HG03442 (cell line): ENCODE measurements around the gene NTNG2.

ENCODE experiments used
- ATAC-seq: cut with Tn5 transposase; IDR thresholded peaks from one replicate; pipeline ENCODE4 v1.9.1; 2021; ENCODE audit warnings: mild to moderate bottlenecking, moderate library complexity; ENCODE audit not compliant: unreplicated experiment

Gene NTNG2

GRCh38 chr9:132169672-132170392 lies 8.0 kb downstream of the NTNG2 start:
- ATAC-seq: no peak

GRCh38 chr9:132171702-132172101 lies 9.8 kb downstream of the NTNG2 start:
- ATAC-seq: no peak

GRCh38 chr9:132172185-132172584 lies 10.3 kb downstream of the NTNG2 start:
- ATAC-seq: no peak

- no peak for ATAC-seq
These were observed 13.6 kb downstream of the NTNG2 start for GRCh38 chr9:132175431-132175830.

- no peak for ATAC-seq
These were observed 14.5 kb downstream of the NTNG2 start for GRCh38 chr9:132176338-132176737.

DNA sequence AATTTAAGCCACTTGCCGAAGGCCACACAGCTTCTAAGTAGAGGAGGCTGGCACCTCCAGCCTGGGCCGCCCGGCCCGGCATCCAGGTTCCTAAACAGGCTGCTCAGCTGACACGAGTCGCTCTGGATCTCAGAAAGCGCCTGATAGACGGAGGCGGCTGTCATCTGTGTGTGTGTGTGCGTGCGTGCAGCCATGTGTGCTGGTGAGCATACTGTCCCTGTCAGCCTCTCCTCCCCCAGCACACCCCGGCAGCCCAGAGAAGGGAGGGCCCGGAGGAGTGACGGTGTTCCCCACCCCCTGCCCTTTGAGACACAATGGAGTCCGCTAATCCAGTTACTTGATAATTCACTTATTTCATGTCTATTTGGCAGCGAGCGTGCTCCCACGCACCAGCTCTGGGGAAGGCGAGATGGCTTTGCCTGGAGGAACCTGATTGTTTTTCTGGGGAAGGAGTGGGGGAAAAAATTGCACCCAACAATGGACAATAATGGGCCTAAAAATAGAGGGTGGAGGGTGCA lies 20.0 kb downstream of the NTNG2 start:
- no peak for ATAC-seq

- no peak for ATAC-seq
These were observed 20.6 kb downstream of the NTNG2 start for GRCh38 chr9:132182314-132183091.

GRCh38 chr9:132183134-132183533 lies 21.3 kb downstream of the NTNG2 start:
- no peak for ATAC-seq

DNA sequence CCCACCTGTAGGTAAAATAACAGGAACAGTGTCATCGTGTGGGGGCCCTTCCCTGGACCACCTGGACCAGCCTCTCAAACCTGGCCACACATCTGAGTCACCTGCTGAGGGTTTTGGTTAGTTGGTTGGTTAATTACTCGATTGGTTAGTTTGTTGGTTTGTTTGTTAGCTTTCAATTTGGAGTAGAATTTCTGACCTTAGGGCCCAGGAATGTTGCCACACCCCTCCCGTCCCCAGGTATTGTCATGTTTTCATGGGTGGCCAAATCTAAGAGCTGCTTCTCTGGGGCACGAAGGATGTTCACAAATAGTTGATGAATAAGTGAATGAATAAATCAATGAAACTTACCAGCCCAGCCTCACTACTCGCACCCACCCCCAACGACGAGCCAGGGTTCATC lies 21.9 kb downstream of the NTNG2 start:
- no peak for ATAC-seq

- no peak for ATAC-seq
These were observed 22.3 kb downstream of the NTNG2 start for GRCh38 chr9:132184124-132184523.

DNA sequence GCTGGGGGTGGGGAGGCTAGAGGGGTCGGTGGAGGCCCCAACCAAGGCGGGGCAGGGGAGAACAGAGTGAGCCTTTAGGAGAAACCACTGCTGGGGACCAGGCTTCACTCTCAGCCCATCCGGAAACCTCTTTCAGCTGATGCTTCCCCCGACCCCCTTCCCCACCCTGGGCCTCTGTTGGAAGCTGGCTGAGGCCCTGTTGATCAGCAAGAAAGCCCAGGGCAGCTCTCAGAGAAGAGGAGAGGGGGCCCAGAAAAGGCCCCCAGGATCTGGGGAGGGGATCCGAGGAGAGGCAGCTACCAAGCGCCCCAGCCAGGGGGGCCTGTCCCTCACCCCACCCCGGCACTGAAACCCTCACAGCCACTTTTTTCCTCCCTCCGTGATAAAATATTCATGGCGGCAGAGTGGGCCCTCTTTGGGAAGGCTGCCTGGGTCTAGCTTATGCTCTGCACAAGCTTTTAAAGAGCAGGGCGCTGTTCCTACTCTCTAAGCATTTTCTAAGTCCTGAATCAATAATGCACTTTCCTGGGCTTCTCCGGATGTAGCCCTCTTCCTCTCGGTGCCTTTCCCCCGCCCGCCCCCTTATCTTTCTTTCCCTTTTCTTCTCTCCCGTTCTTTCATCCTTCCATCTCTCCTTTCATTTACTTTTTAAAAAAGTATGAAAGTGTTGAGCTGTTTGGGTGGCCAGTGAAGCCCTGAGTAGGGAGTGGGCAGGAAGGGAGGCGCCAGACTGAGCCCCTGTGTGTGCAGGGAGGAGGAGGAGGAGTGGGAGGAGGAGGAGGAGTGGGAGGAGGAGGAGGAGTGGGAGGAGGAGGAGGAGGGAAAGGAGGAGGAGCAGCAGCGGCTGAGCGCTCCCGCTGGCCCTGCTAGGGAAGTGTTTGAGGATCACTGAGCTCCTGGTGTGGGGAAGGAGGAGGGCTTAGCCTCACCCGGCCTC lies 23.5 kb downstream of the NTNG2 start:
- ATAC-seq: no peak

DNA sequence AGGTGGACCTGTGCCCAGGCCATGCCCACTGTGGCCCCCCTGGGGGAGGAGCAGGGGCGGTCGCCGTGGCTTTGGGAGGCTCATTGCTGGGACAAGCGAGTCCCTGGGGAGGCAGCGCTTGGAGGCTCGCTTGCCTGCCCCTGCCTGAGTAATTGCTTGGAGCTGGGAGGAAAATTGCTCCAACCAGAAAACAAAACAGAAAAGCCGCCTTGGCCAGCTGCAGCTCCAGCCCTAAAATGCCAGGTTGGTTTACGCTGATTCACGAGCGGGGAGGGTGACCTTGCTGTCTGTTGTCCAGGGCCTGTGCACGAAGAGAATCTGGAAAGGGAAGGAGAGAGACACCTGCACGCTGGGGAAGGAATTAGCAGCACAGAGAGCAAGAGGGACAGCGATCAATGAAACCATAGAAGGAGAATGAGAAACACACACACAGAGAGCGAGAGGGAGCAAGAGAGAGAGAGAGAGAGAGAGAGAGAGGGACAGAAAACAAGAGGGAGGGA lies 25.3 kb downstream of the NTNG2 start:
- ATAC-seq: no peak

DNA sequence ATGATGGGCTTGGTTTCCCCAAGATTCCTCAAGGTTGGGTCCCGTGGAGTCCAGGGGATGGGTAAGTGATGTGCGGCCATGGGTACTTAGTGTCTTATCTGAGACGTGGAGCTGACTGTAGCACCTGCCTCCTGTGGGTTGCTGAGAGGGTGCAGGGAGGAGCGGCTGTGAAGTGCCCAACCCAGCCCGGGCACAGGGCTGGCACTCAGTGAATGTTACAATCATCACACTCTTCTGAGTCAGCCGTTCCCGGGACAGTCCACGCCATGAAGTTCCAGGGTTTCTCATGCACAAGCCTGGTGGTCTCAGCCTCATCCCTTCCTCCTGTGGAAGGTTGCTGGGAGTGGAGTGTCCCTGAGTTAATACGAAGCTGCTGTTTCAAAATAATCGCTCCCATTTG lies 29.1 kb downstream of the NTNG2 start:
- ATAC-seq: no peak

DNA sequence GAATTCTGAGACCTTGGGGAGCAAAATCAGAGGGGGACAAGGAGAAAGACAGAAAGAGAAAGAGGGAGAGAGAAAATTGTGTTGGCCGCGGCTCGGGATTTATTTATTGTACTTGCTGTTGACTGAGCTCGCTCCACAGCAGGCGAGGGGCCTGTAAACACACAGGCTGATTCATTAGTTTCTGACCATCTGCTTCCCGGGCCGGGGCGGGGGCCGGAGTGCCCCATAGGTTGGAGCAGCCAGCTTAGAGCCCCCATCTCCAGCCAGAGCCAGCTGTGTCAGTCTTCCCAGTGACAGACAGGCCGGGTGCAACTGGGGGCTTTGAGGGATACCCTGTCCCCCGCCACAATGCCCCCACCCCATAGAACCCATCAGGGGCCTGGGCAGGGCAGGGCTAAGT lies 30.9 kb downstream of the NTNG2 start:
- no peak for ATAC-seq

GRCh38 chr9:132193227-132194124 lies 31.6 kb downstream of the NTNG2 start:
- no peak for ATAC-seq

DNA sequence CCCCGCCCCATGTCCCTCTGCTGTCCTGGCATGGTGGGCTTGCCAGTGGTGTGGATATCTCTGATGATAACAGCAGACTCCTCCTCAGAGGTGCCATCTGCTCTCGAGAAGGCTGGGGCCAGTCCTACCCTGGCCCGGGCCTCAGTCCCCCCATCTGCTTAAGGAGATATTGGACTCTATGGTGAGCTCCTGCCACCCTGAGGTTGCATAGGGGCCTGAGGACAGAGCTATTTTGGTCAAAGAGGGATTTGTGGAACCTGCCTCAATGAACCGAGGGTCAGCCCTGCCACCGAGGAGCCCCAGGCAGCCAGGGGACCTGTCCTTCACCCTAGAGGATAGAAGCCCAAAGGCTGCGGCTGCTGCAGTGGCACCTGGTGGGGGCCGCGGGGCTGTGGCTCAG lies 32.6 kb downstream of the NTNG2 start:
- no peak for ATAC-seq

DNA sequence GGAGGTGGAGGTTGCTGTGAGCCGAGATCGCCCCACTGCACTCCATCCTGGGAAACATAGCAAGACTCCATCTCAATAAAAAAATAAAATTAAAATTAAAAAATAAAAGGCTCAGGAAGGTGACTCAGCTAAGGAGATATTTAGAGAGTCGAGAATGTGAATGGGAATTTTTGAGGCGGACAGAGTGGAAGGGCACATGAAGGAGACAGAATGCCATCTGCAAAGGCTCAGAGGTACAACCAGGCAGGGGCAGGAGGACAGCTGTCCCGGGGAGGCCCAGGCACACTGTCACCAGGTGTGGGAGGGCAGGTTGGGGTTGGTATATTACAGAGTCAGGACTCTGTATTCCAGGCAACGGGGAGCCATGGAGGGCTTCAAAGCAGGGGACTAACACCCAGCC lies 35.5 kb downstream of the NTNG2 start:
- ATAC-seq: no peak

- no peak for ATAC-seq
These were observed 36.1 kb downstream of the NTNG2 start for GRCh38 chr9:132197856-132198550.

- ATAC-seq: no peak
These were observed 37.2 kb downstream of the NTNG2 start for GRCh38 chr9:132199056-132199455.
